Stomach smooth muscle (tissue), 2 donors: Measurements from ENCODE around the gene FAM241B.

Experiments
- H3K27ac ChIP-seq: one replicate; pipeline ENCODE4 v1.7.0; 2013; ENCODE audit warnings: mild to moderate bottlenecking, low read length, inconsistent platforms
- H3K27me3 ChIP-seq, 2 donors: one replicate each; pipeline ENCODE4 v1.7.0; 2013; ENCODE audit warnings: low read length in 2 of 2; ENCODE audit not compliant: insufficient read depth in 2 of 2, control insufficient read depth in 1 of 2
- H3K36me3 ChIP-seq, 2 donors: one replicate each; pipeline ENCODE4 v1.7.0; 2013; ENCODE audit warnings: low read length in 2 of 2; ENCODE audit not compliant: control insufficient read depth in 2 of 2, insufficient read depth in 2 of 2
- H3K4me1 ChIP-seq: one replicate; pipeline ENCODE4 v1.7.0; 2013; ENCODE audit warnings: low read length; ENCODE audit not compliant: control insufficient read depth, insufficient read depth
- H3K4me3 ChIP-seq, 2 donors: one replicate each; pipeline ENCODE4 v1.7.0; 2013; ENCODE audit warnings: low read length in 2 of 2
- H3K9ac ChIP-seq, 2 donors: one replicate each; pipeline ENCODE4 v1.7.0; 2013; ENCODE audit warnings: low read length in 2 of 2, mild to moderate bottlenecking in 1 of 2
- H3K9me3 ChIP-seq, 2 donors: one replicate each; pipeline ENCODE4 v1.7.0; 2013; ENCODE audit warnings: low read length in 2 of 2; ENCODE audit not compliant: control insufficient read depth in 2 of 2
- donor health status: healthy.
- donor health status: Pancreatic carcinoma.

Gene FAM241B

GRCh38 chr10:69634759-69635425 lies 4.8 kb downstream of the FAM241B start:
- no peak overlapping the region for H3K4me3 ChIP-seq
- H3K9ac ChIP-seq: no peak overlapping the region
- H3K36me3 ChIP-seq: peaks cover 0 to 2% of the 10 kb centered on the region in 2 donors
- H3K4me1 ChIP-seq: peaks cover 10% of the 10 kb centered on the region
- H3K27me3 ChIP-seq: no peaks in the 10 kb centered on the region
- no peaks in the 10 kb centered on the region for H3K9me3 ChIP-seq
- no peak overlapping the region for H3K27ac ChIP-seq

GRCh38 chr10:69635428-69636272 lies 5.6 kb downstream of the FAM241B start:
- H3K9ac ChIP-seq: no peak overlapping the region
- H3K36me3 ChIP-seq: peaks cover 0 to 2% of the 10 kb centered on the region in 2 donors
- no peak overlapping the region for H3K4me3 ChIP-seq
- no peaks in the 10 kb centered on the region for H3K27me3 ChIP-seq
- H3K4me1 ChIP-seq: peaks cover 5% of the 10 kb centered on the region
- no peaks in the 10 kb centered on the region for H3K9me3 ChIP-seq
- H3K27ac ChIP-seq: no peak overlapping the region

- no peak overlapping the region for H3K4me3 ChIP-seq
- H3K4me1 ChIP-seq: no peaks in the 10 kb centered on the region
- no peaks in the 10 kb centered on the region for H3K9me3 ChIP-seq
- H3K27ac ChIP-seq: no peak overlapping the region
- peaks cover 0 to 2% of the 10 kb centered on the region in 2 donors for H3K36me3 ChIP-seq
- no peak overlapping the region for H3K9ac ChIP-seq
- H3K27me3 ChIP-seq: peaks cover 0 to 3% of the 10 kb centered on the region in 2 donors
Measured at GRCh38 chr10:69636273-69636575, 6.2 kb downstream of the FAM241B start.

GRCh38 chr10:69636626-69637605 lies 6.9 kb downstream of the FAM241B start:
- Histone ChIP-seq H3K4me3 (no peak overlapping the region), H3K4me1 (no peaks in the 10 kb centered on the region), H3K9ac (no peak overlapping the region), H3K36me3 (peaks cover 0 to 2% of the 10 kb centered on the region in 2 donors), H3K9me3 (no peaks in the 10 kb centered on the region), H3K27me3 (peaks cover 0 to 3% of the 10 kb centered on the region in 2 donors), H3K27ac (no peak overlapping the region)

GRCh38 chr10:69638642-69639041 lies 8.6 kb downstream of the FAM241B start:
- H3K4me1 ChIP-seq: no peaks in the 10 kb centered on the region
- no peaks in the 10 kb centered on the region for H3K9me3 ChIP-seq
- peaks cover 0 to 3% of the 10 kb centered on the region in 2 donors for H3K27me3 ChIP-seq
- no peak overlapping the region for H3K9ac ChIP-seq
- H3K36me3 ChIP-seq: no peaks in the 10 kb centered on the region
- H3K27ac ChIP-seq: no peak overlapping the region
- no peak overlapping the region for H3K4me3 ChIP-seq

GRCh38 chr10:69639291-69640195 lies 9.5 kb downstream of the FAM241B start:
- Histone ChIP-seq H3K4me3 (no peak overlapping the region), H3K4me1 (no peaks in the 10 kb centered on the region), H3K36me3 (no peaks in the 10 kb centered on the region), H3K27ac (no peak overlapping the region), H3K9ac (no peak overlapping the region), H3K27me3 (peaks cover 0 to 7% of the 10 kb centered on the region in 2 donors), H3K9me3 (no peaks in the 10 kb centered on the region)

GRCh38 chr10:69640196-69640980 lies 10.3 kb downstream of the FAM241B start:
- H3K4me1 ChIP-seq: no peaks in the 10 kb centered on the region
- peaks cover 0 to 7% of the 10 kb centered on the region in 2 donors for H3K27me3 ChIP-seq
- H3K27ac ChIP-seq: no peak overlapping the region
- H3K36me3 ChIP-seq: no peaks in the 10 kb centered on the region
- H3K9me3 ChIP-seq: no peaks in the 10 kb centered on the region
- H3K9ac ChIP-seq: no peak overlapping the region
- no peak overlapping the region for H3K4me3 ChIP-seq

- H3K4me3 ChIP-seq: no peak overlapping the region
- H3K27ac ChIP-seq: no peak overlapping the region
- no peaks in the 10 kb centered on the region for H3K9me3 ChIP-seq
- H3K36me3 ChIP-seq: no peaks in the 10 kb centered on the region
- H3K9ac ChIP-seq: no peak overlapping the region
- H3K4me1 ChIP-seq: no peaks in the 10 kb centered on the region
- peaks cover 0 to 7% of the 10 kb centered on the region in 2 donors for H3K27me3 ChIP-seq
Measured at GRCh38 chr10:69641261-69641980, 11.4 kb downstream of the FAM241B start.

GRCh38 chr10:69642747-69643146 lies 12.7 kb downstream of the FAM241B start:
- Histone ChIP-seq H3K36me3 (no peaks in the 10 kb centered on the region), H3K4me3 (no peak overlapping the region), H3K4me1 (no peaks in the 10 kb centered on the region), H3K9ac (no peak overlapping the region), H3K27me3 (peaks cover 0 to 7% of the 10 kb centered on the region in 2 donors), H3K9me3 (no peaks in the 10 kb centered on the region), H3K27ac (no peak overlapping the region)
